Activated CD8-positive, alpha-beta memory T cell treated with anti-CD3 and anti-CD28 coated beads for 48 hours (primary cell): ENCODE results near the gene ADAMTS6.
A peak's percentile ranks its signal among the peaks of the same experiment; 100 is the strongest.
"Not testable (repeated sequence)": the region's sequence is repeated elsewhere in the genome, so short reads cannot be mapped to it uniquely, and the experiment has no call there.

Experiments used
- DNase-seq, 3 experiments: peaks; one replicate each; pipeline ENCODE4 v3.0.0-alpha.2; 2020; ENCODE audit warnings: low read depth in 2 of 3, low spot score in 2 of 3

Gene ADAMTS6

GRCh38 chr5:65203746-65204145 lies 278.0 kb downstream of the ADAMTS6 start:
- no peak for DNase-seq

- DNase-seq = no peak
Observed at GRCh38 chr5:65199993-65200675, 281.6 kb downstream of the ADAMTS6 start.

GRCh38 chr5:65198456-65199120 lies 283.1 kb downstream of the ADAMTS6 start:
- no peak for DNase-seq

GRCh38 chr5:65197531-65198455 lies 283.9 kb downstream of the ADAMTS6 start:
- no peak for DNase-seq

GRCh38 chr5:65194871-65195270 lies 286.8 kb downstream of the ADAMTS6 start:
- no peak for DNase-seq

GRCh38 chr5:65192331-65192730 lies 289.4 kb downstream of the ADAMTS6 start:
- no peak for DNase-seq

- no peak for DNase-seq
Observed at GRCh38 chr5:65191554-65192135, 290.1 kb downstream of the ADAMTS6 start.

GRCh38 chr5:65190328-65191053 lies 291.2 kb downstream of the ADAMTS6 start:
- DNase-seq = no peak

- DNase-seq = no peak
Observed at GRCh38 chr5:65186646-65187227, 295.0 kb downstream of the ADAMTS6 start.

GRCh38 chr5:65185468-65185867 lies 296.3 kb downstream of the ADAMTS6 start:
- no peak for DNase-seq

- DNase-seq = no peak
Observed at GRCh38 chr5:65184780-65185179, 296.9 kb downstream of the ADAMTS6 start.

- DNase-seq = not testable (repeated sequence)
Observed at GRCh38 chr5:65174231-65174630, 307.5 kb downstream of the ADAMTS6 start.

GRCh38 chr5:65173130-65173525 lies 308.6 kb downstream of the ADAMTS6 start:
- DNase-seq = no peak

- DNase-seq = peak in 2 of 3 experiments; percentile 14 to 44
Observed at GRCh38 chr5:65172486-65173129, 309.1 kb downstream of the ADAMTS6 start.

GRCh38 chr5:65171645-65172044 lies 310.1 kb downstream of the ADAMTS6 start:
- no peak for DNase-seq

- DNase-seq = no peak
Observed at GRCh38 chr5:65163698-65164097, 318.0 kb downstream of the ADAMTS6 start.

- DNase-seq = no peak
Observed at GRCh38 chr5:65161655-65162054, 320.1 kb downstream of the ADAMTS6 start.

GRCh38 chr5:65157906-65158603 lies 323.7 kb downstream of the ADAMTS6 start:
- no peak for DNase-seq

GRCh38 chr5:65156933-65157332 lies 324.8 kb downstream of the ADAMTS6 start:
- DNase-seq = no peak
